Astrocyte of the cerebellum (primary cell): ENCODE results near the gene IGSF21.
"Not testable (repeated sequence)": the region's sequence is repeated elsewhere in the genome, so short reads cannot be mapped to it uniquely, and the experiment has no call there.

Experiments used
- DNase-seq: peaks from one replicate; pipeline ENCODE4 v3.0.0-alpha.2; 2011; ENCODE audit warnings: low read depth
- H3K4me3 ChIP-seq: 2 replicates; pipeline ENCODE4 v1.5.1; 2011; ENCODE audit warnings: mild to moderate bottlenecking, low read depth, low read length, moderate library complexity
- CTCF ChIP-seq: IDR thresholded peaks from 2 replicates; pipeline ENCODE4 v1.5.1; 2012; ENCODE audit warnings: low read length, low read depth, moderate library complexity, mild to moderate bottlenecking; ENCODE audit errors: missing control alignments
- in situ Hi-C: cut with HindIII; loops from 2 replicates; pipeline ENCODE4 v1.10.0; 2017; ENCODE audit warnings: low sequenced_read_pairs

Gene IGSF21

GRCh38 chr1:18363436-18363835 lies 255.8 kb downstream of the IGSF21 start:
- in situ Hi-C loops: no loop called here
- DNase-seq: no peak
- TF ChIP-seq CTCF: no peak
- H3K4me3 ChIP-seq: no peak overlapping the region

- no peak for DNase-seq
- TF ChIP-seq CTCF: no peak
- in situ Hi-C loops: no loop called here
- H3K4me3 ChIP-seq: no peak overlapping the region
Measured at GRCh38 chr1:18365099-18365705, 257.6 kb downstream of the IGSF21 start.

- H3K4me3 ChIP-seq, DNase-seq, in situ Hi-C loops: not testable (repeated sequence)
Measured at GRCh38 chr1:18372505-18372904, 264.9 kb downstream of the IGSF21 start.

GRCh38 chr1:18373151-18373550 lies 265.6 kb downstream of the IGSF21 start:
- no peak for DNase-seq
- in situ Hi-C loops: no loop called here

GRCh38 chr1:18373882-18374493 lies 266.4 kb downstream of the IGSF21 start:
- in situ Hi-C loops: no loop called here
- no peak for DNase-seq
- H3K4me3 ChIP-seq: no peak overlapping the region
- no peak for TF ChIP-seq CTCF

More at GRCh38 chr1:18373151-18373550, 265.6 kb downstream of the IGSF21 start:
- no peak for TF ChIP-seq CTCF
- H3K4me3 ChIP-seq: no peak overlapping the region

- no peak for TF ChIP-seq CTCF
- in situ Hi-C loops: no loop called here
Measured at GRCh38 chr1:18376661-18377060, 269.1 kb downstream of the IGSF21 start.

GRCh38 chr1:18380288-18380687 lies 272.7 kb downstream of the IGSF21 start:
- in situ Hi-C loops: no loop called here
- no peak for TF ChIP-seq CTCF
- H3K4me3 ChIP-seq: no peak overlapping the region
- DNase-seq: no peak

More at GRCh38 chr1:18376661-18377060, 269.1 kb downstream of the IGSF21 start:
- no peak for DNase-seq
- H3K4me3 ChIP-seq: no peak overlapping the region
